SK-N-SH treated with all-trans-retinoic acid at 6 μM for 48 hours (cell line): ENCODE results near the gene OSER1.

Experiments
- ARNTL ChIP-seq: fragments of 450-650 bp; formaldehyde crosslinking; IDR thresholded peaks from 2 replicates; pipeline ENCODE4 v1.5.0; 2020; ENCODE audit warnings: low read depth, mild to moderate bottlenecking, moderate library complexity, borderline replicate concordance
- BACH2 ChIP-seq: fragments of 250-450 bp; sonication (Bioruptor Pico); IDR thresholded peaks from 2 replicates; pipeline ENCODE4 v1.9.0; 2021; ENCODE audit warnings: mild to moderate bottlenecking, borderline replicate concordance
- RARB ChIP-seq: fragments of 250-450 bp; sonication (Bioruptor Pico); IDR thresholded peaks from 2 replicates; pipeline ENCODE4 v1.8.0; 2021; ENCODE audit warnings: mild to moderate bottlenecking, moderate library complexity
- ZC3H10 ChIP-seq: fragments of 250-450 bp; sonication (Bioruptor Pico); IDR thresholded peaks from 2 replicates; pipeline ENCODE4 v1.5.1; 2021; ENCODE audit warnings: mild to moderate bottlenecking, moderate library complexity
- ZFP3 ChIP-seq: fragments of 250-450 bp; sonication (Bioruptor Pico); IDR thresholded peaks from 2 replicates; pipeline ENCODE4 v1.5.0; 2020; ENCODE audit warnings: mild to moderate bottlenecking, moderate library complexity
- ZNF70 ChIP-seq: fragments of 450-650 bp; formaldehyde crosslinking; IDR thresholded peaks from 2 replicates; pipeline ENCODE4 v1.5.0; 2020; ENCODE audit warnings: mild to moderate bottlenecking, moderate library complexity
- ZNF8 ChIP-seq: fragments of 450-650 bp; formaldehyde crosslinking; IDR thresholded peaks from 2 replicates; pipeline ENCODE4 v1.5.0; 2020; ENCODE audit warnings: mild to moderate bottlenecking, moderate library complexity
- TF ChIP-seq, protein P1 (sequence below): fragments of 250-450 bp; sonication (Bioruptor Pico); IDR thresholded peaks from 2 replicates; pipeline ENCODE4 v1.5.1; 2020; ENCODE audit warnings: low read depth, mild to moderate bottlenecking, moderate library complexity
- TF ChIP-seq, protein P2 (sequence below): fragments of 250-450 bp; sonication (Bioruptor Pico); IDR thresholded peaks from 2 replicates; pipeline ENCODE4 v1.8.0; 2021; ENCODE audit warnings: low read depth, mild to moderate bottlenecking, moderate library complexity, borderline replicate concordance
- TF ChIP-seq, protein P3 (sequence below): fragments of 250-450 bp; sonication (Bioruptor Pico); IDR thresholded peaks from 2 replicates; pipeline ENCODE4 v1.8.0; 2020; ENCODE audit warnings: mild to moderate bottlenecking, moderate library complexity, borderline replicate concordance

DNA sequence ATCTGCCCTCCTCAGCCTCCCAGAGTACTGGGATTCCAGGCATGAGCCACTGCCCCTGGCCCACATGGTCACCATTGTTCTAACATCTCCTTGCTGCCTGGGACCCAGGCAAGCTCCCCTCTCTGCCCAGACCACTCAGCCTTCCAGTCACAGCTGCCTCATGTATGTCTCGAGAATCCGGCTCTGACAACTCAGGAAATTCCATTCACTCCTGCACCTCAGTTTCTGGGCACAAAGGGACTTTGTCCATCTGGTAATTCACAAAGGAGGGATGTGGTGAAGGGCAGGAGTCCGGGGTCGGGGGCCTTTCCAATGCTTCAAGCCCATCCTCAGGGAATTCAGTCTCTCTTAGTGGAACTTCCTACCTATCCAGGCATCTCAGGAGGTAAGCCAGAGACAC, 64.3 kb downstream of the OSER1 start:
- TF ChIP-seq ZFP3 (CRISPR knock-in tag) (no peak), RARB (CRISPR knock-in tag) (no peak), ZC3H10 (CRISPR knock-in tag) (no peak), ARNTL (CRISPR knock-in tag) (no peak), ZNF8 (CRISPR knock-in tag) (no peak), ZNF70 (CRISPR knock-in tag) (no peak), BACH2 (CRISPR knock-in tag) (no peak)
- TF ChIP-seq, protein P1, sequence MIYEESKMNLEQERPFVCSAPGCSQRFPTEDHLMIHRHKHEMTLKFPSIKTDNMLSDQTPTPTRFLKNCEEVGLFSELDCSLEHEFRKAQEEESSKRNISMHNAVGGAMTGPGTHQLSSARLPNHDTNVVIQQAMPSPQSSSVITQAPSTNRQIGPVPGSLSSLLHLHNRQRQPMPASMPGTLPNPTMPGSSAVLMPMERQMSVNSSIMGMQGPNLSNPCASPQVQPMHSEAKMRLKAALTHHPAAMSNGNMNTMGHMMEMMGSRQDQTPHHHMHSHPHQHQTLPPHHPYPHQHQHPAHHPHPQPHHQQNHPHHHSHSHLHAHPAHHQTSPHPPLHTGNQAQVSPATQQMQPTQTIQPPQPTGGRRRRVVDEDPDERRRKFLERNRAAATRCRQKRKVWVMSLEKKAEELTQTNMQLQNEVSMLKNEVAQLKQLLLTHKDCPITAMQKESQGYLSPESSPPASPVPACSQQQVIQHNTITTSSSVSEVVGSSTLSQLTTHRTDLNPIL = no peak
- TF ChIP-seq, protein P2, sequence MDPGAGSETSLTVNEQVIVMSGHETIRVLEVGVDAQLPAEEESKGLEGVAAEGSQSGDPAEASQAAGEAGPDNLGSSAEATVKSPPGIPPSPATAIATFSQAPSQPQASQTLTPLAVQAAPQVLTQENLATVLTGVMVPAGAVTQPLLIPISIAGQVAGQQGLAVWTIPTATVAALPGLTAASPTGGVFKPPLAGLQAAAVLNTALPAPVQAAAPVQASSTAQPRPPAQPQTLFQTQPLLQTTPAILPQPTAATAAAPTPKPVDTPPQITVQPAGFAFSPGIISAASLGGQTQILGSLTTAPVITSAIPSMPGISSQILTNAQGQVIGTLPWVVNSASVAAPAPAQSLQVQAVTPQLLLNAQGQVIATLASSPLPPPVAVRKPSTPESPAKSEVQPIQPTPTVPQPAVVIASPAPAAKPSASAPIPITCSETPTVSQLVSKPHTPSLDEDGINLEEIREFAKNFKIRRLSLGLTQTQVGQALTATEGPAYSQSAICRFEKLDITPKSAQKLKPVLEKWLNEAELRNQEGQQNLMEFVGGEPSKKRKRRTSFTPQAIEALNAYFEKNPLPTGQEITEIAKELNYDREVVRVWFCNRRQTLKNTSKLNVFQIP (CRISPR knock-in tag) = no peak
- TF ChIP-seq, protein P3, sequence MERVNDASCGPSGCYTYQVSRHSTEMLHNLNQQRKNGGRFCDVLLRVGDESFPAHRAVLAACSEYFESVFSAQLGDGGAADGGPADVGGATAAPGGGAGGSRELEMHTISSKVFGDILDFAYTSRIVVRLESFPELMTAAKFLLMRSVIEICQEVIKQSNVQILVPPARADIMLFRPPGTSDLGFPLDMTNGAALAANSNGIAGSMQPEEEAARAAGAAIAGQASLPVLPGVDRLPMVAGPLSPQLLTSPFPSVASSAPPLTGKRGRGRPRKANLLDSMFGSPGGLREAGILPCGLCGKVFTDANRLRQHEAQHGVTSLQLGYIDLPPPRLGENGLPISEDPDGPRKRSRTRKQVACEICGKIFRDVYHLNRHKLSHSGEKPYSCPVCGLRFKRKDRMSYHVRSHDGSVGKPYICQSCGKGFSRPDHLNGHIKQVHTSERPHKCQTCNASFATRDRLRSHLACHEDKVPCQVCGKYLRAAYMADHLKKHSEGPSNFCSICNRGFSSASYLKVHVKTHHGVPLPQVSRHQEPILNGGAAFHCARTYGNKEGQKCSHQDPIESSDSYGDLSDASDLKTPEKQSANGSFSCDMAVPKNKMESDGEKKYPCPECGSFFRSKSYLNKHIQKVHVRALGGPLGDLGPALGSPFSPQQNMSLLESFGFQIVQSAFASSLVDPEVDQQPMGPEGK = no peak
